GM23338 (cell line): ENCODE data around the gene DNAJC4.

Source experiments
- ETS1 ChIP-seq: IDR thresholded peaks from 2 replicates; pipeline ENCODE4 v1.6.1; 2016; ENCODE audit warnings: antibody characterized with exemption
- JUNB ChIP-seq: IDR thresholded peaks from one replicate; pipeline ENCODE4 v1.6.1; 2016; ENCODE audit warnings: antibody characterized with exemption; ENCODE audit not compliant: unreplicated experiment
- POLR2AphosphoS5 ChIP-seq: IDR thresholded peaks from 2 replicates; pipeline ENCODE4 v1.6.1; 2016; ENCODE audit warnings: antibody characterized with exemption, low read depth

GRCh38 chr11:64222651-64223000, 7.7 kb upstream of the DNAJC4 start:
- no peak for TF ChIP-seq JUNB
- TF ChIP-seq POLR2AphosphoS5: no peak
- TF ChIP-seq ETS1: no peak
